OCI-LY7 (cell line): ENCODE results near the gene PFKFB1. TPM values are rescaled to one million over a fixed set of nuclear protein-coding genes. Genes with fewer than 3 reads are reported as not detected.

Source experiments
- BruUV-seq: library from RNA; stranded (reverse); fragments of 400-500 nt; replicated peaks from 2 replicates; lab custom pipeline; 2021; lab: Mats Ljungman, UMichigan
- CTCF ChIA-PET: fragments of 300-600 bp; sonication (Branson Sonifier 250); formaldehyde crosslinking; loops from one replicate; lab custom pipeline; 2022; ENCODE audit warnings: antibody characterized with exemption; ENCODE audit not compliant: unreplicated experiment; lab: Charles Lee
- POLR2A ChIA-PET: fragments of 300-600 bp; sonication (Branson Sonifier 250); formaldehyde crosslinking; loops from one replicate; lab custom pipeline; 2022; ENCODE audit warnings: antibody characterized with exemption; lab: Charles Lee
- DNase-seq: peaks from one replicate; pipeline ENCODE4 v3.0.0-alpha.2; 2015; ENCODE audit warnings: low spot score
- H2AFZ ChIP-seq: fragments of 200-600 bp; sonication (generic), shearing (Covaris generic); 2 replicates; pipeline ENCODE4 v1.6.1; 2014; ENCODE audit warnings: mild to moderate bottlenecking, antibody characterized with exemption, low read length, moderate library complexity
- H3K27ac ChIP-seq: fragments of 200-600 bp; sonication (generic); 2 replicates; pipeline ENCODE4 v1.5.1; 2014; ENCODE audit warnings: mixed run types, low read depth, mild to moderate bottlenecking, moderate library complexity, low read length, inconsistent platforms; ENCODE audit not compliant: poor library complexity, severe bottlenecking
- H3K36me3 ChIP-seq: fragments of 200-600 bp; sonication (generic); 2 replicates; pipeline ENCODE4 v1.6.1; 2014; ENCODE audit warnings: mild to moderate bottlenecking, antibody characterized with exemption, low read length, moderate library complexity, mixed read lengths; ENCODE audit not compliant: insufficient read depth
- H3K4me1 ChIP-seq: fragments of 200-600 bp; sonication (generic); 2 replicates; pipeline ENCODE4 v1.5.1; 2014; ENCODE audit warnings: mild to moderate bottlenecking, low read length; ENCODE audit not compliant: insufficient read depth, poor library complexity, severe bottlenecking
- H3K4me2 ChIP-seq: fragments of 200-600 bp; sonication (generic); 2 replicates; pipeline ENCODE4 v1.6.1; 2014; ENCODE audit warnings: mild to moderate bottlenecking, low read length
- H3K4me3 ChIP-seq: fragments of 200-600 bp; sonication (generic); 2 replicates; pipeline ENCODE4 v1.5.1; 2014; ENCODE audit warnings: mild to moderate bottlenecking, low read depth, low read length; ENCODE audit not compliant: poor library complexity, severe bottlenecking
- H3K79me2 ChIP-seq: fragments of 200-600 bp; sonication (generic); 2 replicates; pipeline ENCODE4 v1.6.1; 2016; ENCODE audit warnings: low read depth, mild to moderate bottlenecking, low read length, moderate library complexity, mixed read lengths; ENCODE audit not compliant: insufficient read depth
- H3K9me2 ChIP-seq: fragments of 200-600 bp; sonication (generic); 2 replicates; pipeline ENCODE4 v1.6.1; 2016; ENCODE audit warnings: mild to moderate bottlenecking, low read length, mixed read lengths; ENCODE audit not compliant: insufficient read depth
- H3K9me3 ChIP-seq: fragments of 200-600 bp; sonication (generic); 2 replicates; pipeline ENCODE4 v1.6.1; 2014; ENCODE audit warnings: mild to moderate bottlenecking, mixed run types, low read length, mixed read lengths
- H4K20me1 ChIP-seq: fragments of 200-600 bp; sonication (generic); 2 replicates; pipeline ENCODE4 v1.6.1; 2014; ENCODE audit warnings: mild to moderate bottlenecking, antibody characterized with exemption, low read length, moderate library complexity, mixed read lengths; ENCODE audit not compliant: insufficient read depth
- EZH2phosphoT487 ChIP-seq: fragments of 200-600 bp; sonication (generic); IDR thresholded peaks from 2 replicates; pipeline ENCODE4 v1.6.1; 2018; ENCODE audit warnings: low read depth, borderline replicate concordance, mild to moderate bottlenecking, mixed run types, antibody characterized with exemption, low read length, moderate library complexity, mixed read lengths
- intact Hi-C: fragments of 100-400 bp; cut with micrococcal nuclease; formaldehyde crosslinking; loops from one replicate; pipeline ENCODE4 v1.10.0; 2022; ENCODE audit not compliant: unreplicated experiment
- total RNA-seq, 2 experiments: library from RNA; depleted of rRNA in 1 of 2; stranded (reverse); fragments of >200 nt in 1 of 2; shearing (Covaris generic) in 1 of 2; gene quantifications; 2 replicates each; pipeline ENCODE4 v1.2.3, GENCODE V29; 2014 to 2022
- TF ChIP-seq, protein P1 (sequence below): fragments of 200-600 bp; sonication (generic); conservative IDR thresholded peaks from 2 replicates; pipeline ENCODE4 v1.5.1; 2014; ENCODE audit warnings: mild to moderate bottlenecking, antibody characterized with exemption, low read length, moderate library complexity, mixed read lengths

PFKFB1 gene
- total RNA-seq, 2 experiments from 2014 or later = 0.72 to 0.76 TPM

DNA sequence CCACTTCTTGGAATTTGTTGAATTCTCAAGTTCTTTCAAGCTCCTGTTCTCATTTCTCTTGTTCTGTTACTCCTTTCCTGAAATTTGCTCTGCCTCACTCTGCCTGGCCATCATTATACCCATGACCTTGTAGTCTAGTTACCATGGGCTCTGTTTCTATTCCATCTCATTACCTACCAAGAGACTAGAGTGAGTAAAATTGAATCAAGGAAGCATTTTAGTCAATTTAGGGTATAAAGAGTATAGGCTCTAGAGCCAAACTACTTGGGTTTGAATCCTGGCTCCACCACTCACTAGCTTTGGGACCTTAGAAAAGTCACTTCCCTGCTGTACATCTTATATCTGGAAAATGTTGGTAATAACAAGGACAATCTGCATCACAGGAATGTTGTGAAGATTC lies 34.6 kb upstream of the PFKFB1 start:
- Histone ChIP-seq H3K27ac (no peak overlapping the region), H4K20me1 (no peaks in the 10 kb centered on the region), H3K79me2 (no peaks in the 10 kb centered on the region), H3K9me3 (no peaks in the 10 kb centered on the region), H3K4me1 (no peaks in the 10 kb centered on the region), H3K4me2 (no peak overlapping the region), H3K36me3 (no peaks in the 10 kb centered on the region), H3K9me2 (no peaks in the 10 kb centered on the region), H2AFZ (no peak overlapping the region), H3K4me3 (no peak overlapping the region)
- POLR2A ChIA-PET = no interaction called here
- CTCF ChIA-PET = no interaction called here
- no TSS peak for BruUV-seq
- no peak for DNase-seq
- TF ChIP-seq, protein P1, sequence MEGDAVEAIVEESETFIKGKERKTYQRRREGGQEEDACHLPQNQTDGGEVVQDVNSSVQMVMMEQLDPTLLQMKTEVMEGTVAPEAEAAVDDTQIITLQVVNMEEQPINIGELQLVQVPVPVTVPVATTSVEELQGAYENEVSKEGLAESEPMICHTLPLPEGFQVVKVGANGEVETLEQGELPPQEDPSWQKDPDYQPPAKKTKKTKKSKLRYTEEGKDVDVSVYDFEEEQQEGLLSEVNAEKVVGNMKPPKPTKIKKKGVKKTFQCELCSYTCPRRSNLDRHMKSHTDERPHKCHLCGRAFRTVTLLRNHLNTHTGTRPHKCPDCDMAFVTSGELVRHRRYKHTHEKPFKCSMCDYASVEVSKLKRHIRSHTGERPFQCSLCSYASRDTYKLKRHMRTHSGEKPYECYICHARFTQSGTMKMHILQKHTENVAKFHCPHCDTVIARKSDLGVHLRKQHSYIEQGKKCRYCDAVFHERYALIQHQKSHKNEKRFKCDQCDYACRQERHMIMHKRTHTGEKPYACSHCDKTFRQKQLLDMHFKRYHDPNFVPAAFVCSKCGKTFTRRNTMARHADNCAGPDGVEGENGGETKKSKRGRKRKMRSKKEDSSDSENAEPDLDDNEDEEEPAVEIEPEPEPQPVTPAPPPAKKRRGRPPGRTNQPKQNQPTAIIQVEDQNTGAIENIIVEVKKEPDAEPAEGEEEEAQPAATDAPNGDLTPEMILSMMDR = no peak
- TF ChIP-seq EZH2phosphoT487 = no peak
- intact Hi-C loops = no loop called here

DNA sequence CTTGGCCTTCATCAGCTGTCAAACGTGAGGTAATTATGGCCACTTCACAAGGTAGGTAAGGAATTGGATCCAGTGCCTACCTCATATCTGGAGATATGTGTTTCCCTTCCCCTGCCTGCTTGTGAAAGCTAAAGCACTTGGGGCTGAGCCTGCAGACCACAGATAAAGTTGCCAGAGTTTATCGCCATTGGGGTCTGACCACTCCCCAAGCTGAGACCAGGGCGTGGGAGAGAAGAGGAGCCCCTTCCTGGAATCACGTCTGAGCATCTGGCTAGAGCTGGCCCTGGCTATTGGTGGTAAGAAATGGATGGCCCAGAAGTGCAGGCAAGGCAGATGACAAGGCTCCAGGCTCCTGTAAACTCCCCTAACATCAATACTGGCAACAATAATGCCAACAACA lies 34.1 kb upstream of the PFKFB1 start:
- no peak overlapping the region for H3K27ac ChIP-seq
- no peak overlapping the region for H3K4me2 ChIP-seq
- no peak for DNase-seq
- intact Hi-C loops = no loop called here
- no peak overlapping the region for H2AFZ ChIP-seq
- no peak overlapping the region for H3K4me3 ChIP-seq
- no peaks in the 10 kb centered on the region for H4K20me1 ChIP-seq
- H3K36me3 ChIP-seq = no peaks in the 10 kb centered on the region
- no peaks in the 10 kb centered on the region for H3K9me2 ChIP-seq
- H3K4me1 ChIP-seq = no peaks in the 10 kb centered on the region
- H3K79me2 ChIP-seq = no peaks in the 10 kb centered on the region
- BruUV-seq = no TSS peak
- ChIA-PET POLR2A (no interaction called here), CTCF (no interaction called here)
- no peak for TF ChIP-seq EZH2phosphoT487
- TF ChIP-seq, protein P1 = no peak
- H3K9me3 ChIP-seq = no peaks in the 10 kb centered on the region

DNA sequence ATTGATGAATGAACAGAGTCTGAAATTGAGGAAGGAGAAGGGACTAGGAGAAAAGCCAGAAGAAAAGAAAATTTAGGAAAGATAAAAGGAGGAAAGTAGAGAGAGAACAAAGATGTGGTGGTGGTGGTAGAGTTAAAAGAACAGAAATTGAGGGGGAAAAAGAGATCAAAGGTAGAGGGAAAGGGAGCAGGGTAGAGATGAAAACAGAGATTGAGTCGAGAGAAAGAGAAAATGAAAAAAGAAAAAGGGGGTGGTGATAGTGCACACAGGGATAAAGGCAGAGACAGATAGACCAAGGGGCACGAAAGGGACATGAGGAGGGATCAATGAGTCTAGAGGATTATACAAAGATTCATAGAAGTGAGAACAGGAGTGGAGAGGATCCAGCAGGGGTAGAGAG lies 32.9 kb upstream of the PFKFB1 start:
- Histone ChIP-seq H3K36me3 (no peaks in the 10 kb centered on the region), H3K4me1 (no peaks in the 10 kb centered on the region), H2AFZ (no peak overlapping the region), H3K4me3 (no peak overlapping the region), H3K27ac (no peak overlapping the region), H3K9me3 (no peaks in the 10 kb centered on the region), H3K4me2 (no peak overlapping the region), H3K9me2 (no peaks in the 10 kb centered on the region), H4K20me1 (no peaks in the 10 kb centered on the region), H3K79me2 (no peaks in the 10 kb centered on the region)
- BruUV-seq = no TSS peak
- intact Hi-C loops = no loop called here
- CTCF ChIA-PET = no interaction called here
- no peak for TF ChIP-seq EZH2phosphoT487
- TF ChIP-seq, protein P1 = no peak
- DNase-seq = no peak
- POLR2A ChIA-PET = no interaction called here
